Right atrium auricular region (tissue), 2 donors: ENCODE measurements around the gene PEX19. TPM values are rescaled to one million over a fixed set of nuclear protein-coding genes. Genes with fewer than 3 reads are reported as not detected.

Source experiments
- DNase-seq: peaks from one replicate; pipeline ENCODE4 v3.0.0-alpha.2; 2019; ENCODE audit warnings: low spot score
- H3K27ac ChIP-seq, 2 donors: fragments of 200-600 bp; sonication (generic); 1 replicate in 1 of 2; 2 replicates in 1 of 2; pipeline ENCODE4 v1.5.1; 2016 to 2019
- H3K27me3 ChIP-seq, 2 donors: fragments of 200-600 bp; sonication (generic); one replicate each; pipeline versions ENCODE4 v1.5.1 to v1.6.0; 2017 to 2019
- H3K36me3 ChIP-seq: fragments of 200-600 bp; sonication (generic); one replicate; pipeline ENCODE4 v1.5.1; 2016
- H3K4me1 ChIP-seq, 2 donors: fragments of 200-600 bp; sonication (generic); one replicate each; pipeline versions ENCODE4 v1.5.1 to v1.6.0; 2017 to 2019
- H3K4me3 ChIP-seq, 2 donors: fragments of 200-600 bp; sonication (generic); 1 replicate in 1 of 2; 2 replicates in 1 of 2; pipeline ENCODE4 v1.5.1; 2017 to 2019; ENCODE audit warnings: mild to moderate bottlenecking in 1 of 2, moderate library complexity in 1 of 2
- H3K9me3 ChIP-seq, 2 donors: fragments of 200-600 bp; sonication (generic); one replicate each; pipeline ENCODE4 v1.5.1; 2019
- CTCF ChIP-seq, 2 donors: fragments of 200-600 bp; sonication (generic); IDR thresholded peaks; one replicate each; pipeline ENCODE4 v1.5.1; 2019; ENCODE audit warnings: antibody characterized with exemption in 2 of 2
- total RNA-seq, 2 donors: library from RNA; depleted of rRNA; stranded (reverse); fragments of >200 nt; gene quantifications; one replicate each; pipeline ENCODE4 v1.1.0, GENCODE V29; 2016

Gene PEX19
- total RNA-seq, 2 donors from 2014 or later, result 54.5 to 72.4 TPM

- Histone ChIP-seq H3K4me3 (no peak overlapping the region), H3K27me3 (no peaks in the 10 kb centered on the region), H3K27ac (no peak overlapping the region), H3K36me3 (no peaks in the 10 kb centered on the region), H3K9me3 (no peaks in the 10 kb centered on the region), H3K4me1 (peaks cover 0 to 5% of the 10 kb centered on the region in 2 donors)
- no peak for DNase-seq
- no peak for TF ChIP-seq CTCF (IDR thresholded peaks at IDR 0.05)
Observed at GRCh38 chr1:160267284-160267991, 17.5 kb downstream of the PEX19 start.

DNA sequence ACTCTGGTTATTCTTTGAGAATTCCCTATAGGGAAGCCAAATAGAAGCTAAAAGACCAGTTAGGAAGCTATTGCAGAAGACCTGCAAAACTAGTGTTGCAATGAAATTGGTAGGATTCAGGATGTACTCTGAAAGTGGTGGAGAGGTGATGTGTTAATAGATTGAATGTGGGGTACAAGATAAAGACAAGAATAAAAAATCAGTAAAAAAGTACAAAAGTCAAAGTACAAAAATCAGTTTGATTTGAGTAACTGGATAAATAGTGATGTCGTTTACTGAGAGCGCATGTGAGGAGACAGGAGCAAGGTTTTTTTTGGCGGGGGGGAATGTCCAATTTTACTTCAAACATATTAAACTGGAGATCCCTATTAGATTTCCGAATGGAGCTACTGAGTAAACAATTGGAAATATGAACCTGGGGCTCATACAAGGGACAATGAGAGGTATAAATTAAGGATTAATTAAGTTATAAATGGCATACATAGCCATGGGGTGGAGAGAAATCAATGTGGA is 20.1 kb downstream of the PEX19 start:
- peaks cover 0 to 21% of the 10 kb centered on the region in 2 donors for H3K4me1 ChIP-seq
- H3K36me3 ChIP-seq, result no peaks in the 10 kb centered on the region
- H3K4me3 ChIP-seq, result no peak overlapping the region
- DNase-seq, result no peak
- no peak for TF ChIP-seq CTCF (IDR thresholded peaks at IDR 0.05)
- no peaks in the 10 kb centered on the region for H3K27me3 ChIP-seq
- no peaks in the 10 kb centered on the region for H3K9me3 ChIP-seq
- H3K27ac ChIP-seq, result no peak overlapping the region

DNA sequence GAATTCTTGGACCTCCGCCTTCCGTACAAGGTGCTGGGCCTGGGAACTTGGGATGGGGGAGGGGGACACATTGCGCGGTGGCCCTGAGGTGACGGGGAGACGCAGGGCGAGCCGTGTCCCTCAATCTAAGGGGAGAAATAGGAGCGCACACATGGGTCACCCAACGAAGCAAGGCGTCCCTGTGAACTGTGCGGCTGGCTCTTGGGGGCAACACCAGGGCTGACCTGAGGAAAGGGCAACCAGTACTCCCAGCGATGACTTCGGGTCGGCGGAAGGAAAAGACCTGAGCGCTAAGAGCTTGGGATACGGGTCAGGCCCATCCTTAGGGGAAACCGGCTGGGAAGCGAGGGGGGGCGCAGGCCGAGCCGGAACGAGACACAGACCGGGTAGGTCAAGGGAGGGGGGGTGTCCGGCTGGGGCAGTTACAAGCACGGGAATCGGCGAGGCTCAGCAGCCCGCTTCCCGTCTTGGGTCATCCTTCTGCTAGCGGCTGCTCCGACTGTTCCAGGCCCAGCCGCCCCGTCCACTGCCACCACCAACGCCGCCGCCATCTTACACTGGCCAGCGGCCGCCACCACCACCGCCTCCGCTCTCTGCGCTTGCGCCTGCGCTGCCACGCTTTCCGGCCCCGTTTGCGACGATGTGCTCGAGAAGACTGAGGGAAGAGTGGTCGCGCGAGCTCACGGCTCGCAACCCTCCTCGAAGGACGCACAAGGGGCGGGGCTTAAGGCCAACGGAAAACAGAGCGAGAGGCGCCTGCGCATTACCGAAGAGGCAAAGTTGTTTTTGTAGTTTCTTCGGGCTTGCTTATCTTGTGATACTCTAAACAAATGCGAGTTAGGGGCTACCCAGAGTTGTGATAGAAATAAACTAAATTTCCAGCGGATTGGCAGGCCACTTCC is 22.8 kb downstream of the PEX19 start, which contains the start of gene DCAF8:
Gene DCAF8 (minus strand): TSS at position 657 of the 902 bp plus-strand sequence. CDS start 18,541 bp downstream, outside the sequence.
- Histone ChIP-seq H3K9me3 (no peaks in the 10 kb centered on the region), H3K27ac (peak within 1 kb of the TSS; percentile 96 to 99), H3K4me3 (peak within 1 kb of the TSS; percentile 69 to 83), H3K27me3 (no peaks in the 10 kb centered on the region), H3K36me3 (no peaks in the 10 kb centered on the region), H3K4me1 (peaks cover 0 to 42% of the 10 kb centered on the region in 2 donors)
- DNase-seq, result peak; percentile 97
- no peak for TF ChIP-seq CTCF (IDR thresholded peaks at IDR 0.05)

DNA sequence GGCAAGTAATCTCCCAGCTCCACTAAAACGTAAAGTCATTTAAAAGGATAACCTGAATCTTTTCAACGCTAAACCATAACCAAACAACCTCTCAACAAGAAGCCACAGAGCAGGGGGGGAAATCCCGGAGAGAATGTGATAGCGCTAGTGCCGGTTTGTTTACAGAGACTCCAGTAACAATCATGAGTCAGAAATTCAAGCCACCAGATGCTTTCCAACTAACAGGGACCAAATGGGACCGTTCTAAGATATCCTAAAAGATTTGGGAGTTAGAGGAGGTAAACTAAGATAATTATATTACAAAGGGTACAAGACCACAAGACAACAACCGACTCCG is 23.4 kb downstream of the PEX19 start:
- no peaks in the 10 kb centered on the region for H3K27me3 ChIP-seq
- peak overlapping the region; percentile 96 to 99 for H3K27ac ChIP-seq
- peak overlapping the region; percentile 69 to 83 for H3K4me3 ChIP-seq
- H3K9me3 ChIP-seq, result no peaks in the 10 kb centered on the region
- H3K36me3 ChIP-seq, result no peaks in the 10 kb centered on the region
- peaks cover 0 to 48% of the 10 kb centered on the region in 2 donors for H3K4me1 ChIP-seq
- TF ChIP-seq CTCF (IDR thresholded peaks at IDR 0.05), result no peak
- DNase-seq, result peak; percentile 67

GRCh38 chr1:160260406-160261382 is 24.2 kb downstream of the PEX19 start:
- Histone ChIP-seq H3K9me3 (no peaks in the 10 kb centered on the region), H3K36me3 (no peaks in the 10 kb centered on the region), H3K27ac (peak overlapping the region; percentile 96 to 99), H3K4me3 (peak overlapping the region; percentile 69 to 83), H3K27me3 (no peaks in the 10 kb centered on the region), H3K4me1 (peaks cover 0 to 50% of the 10 kb centered on the region in 2 donors)
- DNase-seq, result no peak
- TF ChIP-seq CTCF (IDR thresholded peaks at IDR 0.05), result no peak
